ENCODE results near the gene MRTO4.

GRCh38 chr1:19294638-19295037 is 43.0 kb downstream of the MRTO4 start:
- TF ChIP-seq ZNF8 (CRISPR knock-in tag; IDR thresholded peaks at IDR 0.05) (no peak), ZFP3 (CRISPR knock-in tag; IDR thresholded peaks at IDR 0.05) (no peak), ZFP30 (CRISPR knock-in tag; IDR thresholded peaks at IDR 0.05) (no peak), TOX (CRISPR knock-in tag; IDR thresholded peaks at IDR 0.05; ENCODE audit: borderline replicate concordance) (no peak), ARNTL (CRISPR knock-in tag; IDR thresholded peaks at IDR 0.05; ENCODE audit: borderline replicate concordance, low read depth) (no peak), PATZ1 (CRISPR knock-in tag; IDR thresholded peaks at IDR 0.05; ENCODE audit: borderline replicate concordance) (no peak)
- TF ChIP-seq, protein P1, sequence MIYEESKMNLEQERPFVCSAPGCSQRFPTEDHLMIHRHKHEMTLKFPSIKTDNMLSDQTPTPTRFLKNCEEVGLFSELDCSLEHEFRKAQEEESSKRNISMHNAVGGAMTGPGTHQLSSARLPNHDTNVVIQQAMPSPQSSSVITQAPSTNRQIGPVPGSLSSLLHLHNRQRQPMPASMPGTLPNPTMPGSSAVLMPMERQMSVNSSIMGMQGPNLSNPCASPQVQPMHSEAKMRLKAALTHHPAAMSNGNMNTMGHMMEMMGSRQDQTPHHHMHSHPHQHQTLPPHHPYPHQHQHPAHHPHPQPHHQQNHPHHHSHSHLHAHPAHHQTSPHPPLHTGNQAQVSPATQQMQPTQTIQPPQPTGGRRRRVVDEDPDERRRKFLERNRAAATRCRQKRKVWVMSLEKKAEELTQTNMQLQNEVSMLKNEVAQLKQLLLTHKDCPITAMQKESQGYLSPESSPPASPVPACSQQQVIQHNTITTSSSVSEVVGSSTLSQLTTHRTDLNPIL (CRISPR knock-in tag; IDR thresholded peaks at IDR 0.05; ENCODE audit: low read depth), result no peak

All from SK-N-SH treated with all-trans-retinoic acid at 6 μM for 48 hours (cell line).